22Rv1 (cell line): ENCODE results near the gene DCP1A.

Experiments used
- ZFX ChIP-seq: fragments of 450-650 bp; IDR thresholded peaks from 2 replicates; pipeline ENCODE4 v1.6.1; 2017; ENCODE audit warnings: antibody characterized with exemption, borderline replicate concordance
- TF ChIP-seq, protein P1 (sequence below): fragments of 450-650 bp; IDR thresholded peaks from 2 replicates; pipeline ENCODE4 v1.5.1; 2017; ENCODE audit warnings: mild to moderate bottlenecking

- TF ChIP-seq, protein P1, sequence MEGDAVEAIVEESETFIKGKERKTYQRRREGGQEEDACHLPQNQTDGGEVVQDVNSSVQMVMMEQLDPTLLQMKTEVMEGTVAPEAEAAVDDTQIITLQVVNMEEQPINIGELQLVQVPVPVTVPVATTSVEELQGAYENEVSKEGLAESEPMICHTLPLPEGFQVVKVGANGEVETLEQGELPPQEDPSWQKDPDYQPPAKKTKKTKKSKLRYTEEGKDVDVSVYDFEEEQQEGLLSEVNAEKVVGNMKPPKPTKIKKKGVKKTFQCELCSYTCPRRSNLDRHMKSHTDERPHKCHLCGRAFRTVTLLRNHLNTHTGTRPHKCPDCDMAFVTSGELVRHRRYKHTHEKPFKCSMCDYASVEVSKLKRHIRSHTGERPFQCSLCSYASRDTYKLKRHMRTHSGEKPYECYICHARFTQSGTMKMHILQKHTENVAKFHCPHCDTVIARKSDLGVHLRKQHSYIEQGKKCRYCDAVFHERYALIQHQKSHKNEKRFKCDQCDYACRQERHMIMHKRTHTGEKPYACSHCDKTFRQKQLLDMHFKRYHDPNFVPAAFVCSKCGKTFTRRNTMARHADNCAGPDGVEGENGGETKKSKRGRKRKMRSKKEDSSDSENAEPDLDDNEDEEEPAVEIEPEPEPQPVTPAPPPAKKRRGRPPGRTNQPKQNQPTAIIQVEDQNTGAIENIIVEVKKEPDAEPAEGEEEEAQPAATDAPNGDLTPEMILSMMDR, result no peak
- no peak for TF ChIP-seq ZFX
Measured at GRCh38 chr3:53253707-53254508, 93.4 kb downstream of the DCP1A start.
